Measurements from ENCODE around the gene IL24. TPM values are rescaled to one million over a fixed set of nuclear protein-coding genes. Genes with fewer than 3 reads are reported as not detected.
"Not testable (repeated sequence)": the region's sequence is repeated elsewhere in the genome, so short reads cannot be mapped to it uniquely, and the experiment has no call there.

The IL24 gene
- 0.32 and 0.77 TPM in 2 replicates for total RNA-seq

GRCh38 chr1:206897175-206897574, at the start of gene IL24:
Gene IL24 (plus strand): TSS chr1:206897443. CDS start chr1:206897833, 390 bp downstream.
- intact Hi-C loops (cut with micrococcal nuclease) = no loop called here

GRCh38 chr1:206847946-206848345, 49.3 kb upstream of the IL24 start:
- intact Hi-C loops (cut with micrococcal nuclease) = no loop called here

- intact Hi-C loops (cut with micrococcal nuclease) = no loop called here
Measured at GRCh38 chr1:206850401-206850800, 46.8 kb upstream of the IL24 start.

- intact Hi-C loops (cut with micrococcal nuclease) = no loop called here
Measured at GRCh38 chr1:206851341-206852010, 45.8 kb upstream of the IL24 start.

- intact Hi-C loops (cut with micrococcal nuclease) = not testable (repeated sequence)
Measured at GRCh38 chr1:206852662-206853061, 44.6 kb upstream of the IL24 start.

- intact Hi-C loops (cut with micrococcal nuclease) = not testable (repeated sequence)
Measured at GRCh38 chr1:206853696-206854095, 43.5 kb upstream of the IL24 start.

- intact Hi-C loops (cut with micrococcal nuclease) = no loop called here
Measured at GRCh38 chr1:206854401-206855129, 42.7 kb upstream of the IL24 start.

- intact Hi-C loops (cut with micrococcal nuclease) = no loop called here
Measured at GRCh38 chr1:206855859-206856258, 41.4 kb upstream of the IL24 start.

- intact Hi-C loops (cut with micrococcal nuclease) = no loop called here
Measured at GRCh38 chr1:206856674-206857464, 40.4 kb upstream of the IL24 start.

- intact Hi-C loops (cut with micrococcal nuclease) = no loop called here
Measured at GRCh38 chr1:206859082-206859521, 38.1 kb upstream of the IL24 start.

GRCh38 chr1:206860165-206860564, 37.1 kb upstream of the IL24 start:
- intact Hi-C loops (cut with micrococcal nuclease) = no loop called here

GRCh38 chr1:206863266-206863665, 34.0 kb upstream of the IL24 start:
- intact Hi-C loops (cut with micrococcal nuclease) = no loop called here

- intact Hi-C loops (cut with micrococcal nuclease) = loop anchor here (1.0 to 2.0 kb wide), 2 partner anchors 46 to 56 kb away; no protein-coding TSS in a partner anchor
Measured at GRCh38 chr1:206864939-206865671, 32.1 kb upstream of the IL24 start, which contains the start of gene IL20. Gene IL20 (plus strand): TSS chr1:206865623. CDS start chr1:206865853, 230 bp downstream.

GRCh38 chr1:206866062-206866461, 31.2 kb upstream of the IL24 start:
- intact Hi-C loops (cut with micrococcal nuclease) = no loop called here

GRCh38 chr1:206867239-206867638, 30.0 kb upstream of the IL24 start:
- intact Hi-C loops (cut with micrococcal nuclease) = no loop called here

- intact Hi-C loops (cut with micrococcal nuclease) = no loop called here
Measured at GRCh38 chr1:206867716-206868115, 29.5 kb upstream of the IL24 start.

GRCh38 chr1:206868264-206868663, 29.0 kb upstream of the IL24 start:
- intact Hi-C loops (cut with micrococcal nuclease) = no loop called here

GRCh38 chr1:206872139-206872538, 25.1 kb upstream of the IL24 start:
- intact Hi-C loops (cut with micrococcal nuclease) = no loop called here

GRCh38 chr1:206873603-206874188, 23.5 kb upstream of the IL24 start:
- intact Hi-C loops (cut with micrococcal nuclease) = no loop called here

GRCh38 chr1:206875752-206876377, 21.4 kb upstream of the IL24 start:
- intact Hi-C loops (cut with micrococcal nuclease) = no loop called here

Measured in T-helper 2 cell treated with Interferon-gamma antibody and Interleukin-4, amounts not matched to agents 100 ng/mL and 5 ng/mL, for 36 hours (primary cell).